H54 (cell line): ENCODE measurements around the gene MORN3.
"Not testable (repeated sequence)": the region's sequence is repeated elsewhere in the genome, so short reads cannot be mapped to it uniquely, and the experiment has no call there.

ENCODE experiments used
- DNase-seq: peaks from one replicate; pipeline ENCODE4 v3.0.0; 2011; ENCODE audit warnings: low spot score, mixed read lengths; ENCODE audit not compliant: insufficient read length
- FAIRE-seq: peaks from 3 replicates; lab custom pipeline; 2011; peaks lifted over from hg19 to GRCh38; lab: Jason Lieb, UNC
- POLR2A ChIP-seq: IDR thresholded peaks from 2 replicates; pipeline ENCODE4 v1.6.1; 2011; ENCODE audit warnings: low read depth, mild to moderate bottlenecking, low read length

MORN3 gene

GRCh38 chr12:121673013-121673511 is 3.6 kb upstream of the MORN3 start:
- no peak for TF ChIP-seq POLR2A
- no peak for DNase-seq
- no peak for FAIRE-seq

DNA sequence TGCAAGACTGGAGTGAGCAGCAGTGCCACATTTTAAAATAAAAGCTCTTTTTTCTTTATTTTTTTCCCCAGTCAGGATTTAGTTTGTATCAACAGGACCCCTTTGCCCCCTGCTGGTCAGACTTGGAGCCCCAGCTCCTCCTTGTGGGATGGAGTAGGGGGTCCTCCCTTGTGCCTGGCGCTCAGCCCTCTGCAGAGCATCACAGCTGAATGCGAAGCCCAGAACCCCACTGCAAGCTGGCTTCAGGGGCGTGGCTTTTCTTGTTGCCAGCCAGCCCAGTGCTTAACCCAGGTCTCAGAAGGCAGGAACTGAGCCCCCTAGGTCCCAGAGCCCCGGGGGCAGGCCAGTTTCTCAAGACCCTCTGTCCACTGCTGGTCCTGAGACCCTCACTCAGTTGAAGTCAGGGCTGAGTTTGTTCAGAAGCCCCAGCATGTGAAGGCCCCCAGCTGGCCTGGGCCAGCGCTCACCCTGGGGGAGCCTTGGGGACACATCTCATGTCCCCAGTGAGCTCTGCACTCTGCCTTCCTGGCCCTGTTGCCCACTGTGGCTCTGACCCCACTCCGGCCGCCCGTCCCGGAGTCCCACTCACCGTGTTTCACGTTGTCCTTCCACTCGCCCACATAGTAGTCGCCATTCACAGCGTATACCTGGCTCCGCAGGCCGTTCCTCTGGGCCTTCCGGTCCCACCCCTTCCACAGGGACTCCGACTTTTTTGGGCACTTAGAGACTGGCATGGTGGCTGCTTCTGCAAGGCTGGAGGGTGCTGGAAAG is 519 bp downstream of the MORN3 start:
- TF ChIP-seq POLR2A: no peak
- FAIRE-seq (no peak), DNase-seq (no peak)

GRCh38 chr12:121666829-121667228 is 2.6 kb downstream of the MORN3 start:
- DNase-seq, FAIRE-seq: not testable (repeated sequence)

DNA sequence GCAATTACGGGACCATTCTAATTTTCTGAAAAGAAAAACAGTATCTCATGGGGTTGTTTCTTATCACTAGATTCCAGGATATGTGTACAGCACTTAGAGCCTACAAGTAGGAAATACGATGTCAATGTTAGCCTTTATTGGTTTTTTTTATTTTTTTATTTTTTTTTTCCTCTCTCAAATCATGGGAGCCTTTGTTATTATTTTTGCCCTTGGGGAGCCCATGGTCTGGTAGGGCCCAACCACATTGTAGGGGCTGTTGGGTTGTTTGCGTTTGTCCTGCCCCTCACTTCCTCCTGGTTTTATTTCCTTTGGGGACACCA is 5.9 kb downstream of the MORN3 start:
- no peak for FAIRE-seq
- TF ChIP-seq POLR2A: no peak
- no peak for DNase-seq

GRCh38 chr12:121661353-121662105 is 7.9 kb downstream of the MORN3 start:
- not testable (repeated sequence) for FAIRE-seq, DNase-seq

DNA sequence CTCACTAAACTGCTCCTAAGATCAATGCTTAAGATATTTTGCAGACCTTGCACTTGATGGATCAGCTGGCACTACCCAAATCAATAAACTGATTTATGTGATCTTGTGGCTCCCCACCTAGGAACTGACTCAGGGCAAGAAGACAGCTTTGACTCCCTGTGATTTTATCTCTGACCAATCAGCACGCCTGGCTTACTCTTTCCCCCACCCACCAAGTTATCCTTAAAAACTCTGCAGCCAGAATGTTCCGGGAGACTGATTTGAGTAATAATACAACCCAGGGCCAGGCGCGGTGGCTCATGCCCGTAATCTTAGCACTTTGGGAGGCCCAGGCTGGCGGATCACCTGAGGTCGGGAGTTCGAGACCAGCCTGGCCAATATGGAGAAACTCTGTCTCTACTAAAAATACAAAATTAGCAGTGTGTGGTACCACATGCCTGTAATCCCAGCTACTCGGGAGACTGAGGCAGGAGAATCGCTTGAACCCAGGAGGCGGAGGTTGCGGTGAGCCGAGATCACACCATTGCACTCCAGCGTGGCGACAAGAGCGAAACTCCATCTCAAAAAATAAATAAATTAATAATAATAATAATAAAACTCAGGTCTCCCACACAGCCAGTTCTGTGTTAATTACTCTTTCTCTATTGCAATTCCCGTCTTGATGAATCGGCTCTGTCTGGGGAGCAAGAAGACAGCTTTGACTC is 12.0 kb downstream of the MORN3 start:
- FAIRE-seq: no peak
- no peak for TF ChIP-seq POLR2A
- no peak for DNase-seq

DNA sequence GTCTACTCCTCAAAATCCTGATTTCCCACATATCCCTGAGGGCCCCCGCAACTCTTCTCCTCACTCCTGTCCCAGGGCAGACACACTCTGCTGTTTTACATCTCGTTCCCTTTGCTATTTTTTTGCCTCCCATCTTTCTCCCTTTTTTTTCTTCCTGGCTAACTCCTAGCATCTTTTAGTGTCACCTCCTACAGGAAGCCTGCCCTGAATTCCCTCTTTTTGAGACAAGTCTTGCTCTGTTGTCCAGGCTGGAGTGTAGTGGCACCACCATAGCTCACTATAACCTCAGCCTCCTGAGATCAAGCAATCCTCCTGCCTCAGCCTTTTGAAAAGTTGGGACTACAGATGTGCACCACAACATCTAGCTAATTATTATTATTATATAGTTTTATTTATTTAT is 13.3 kb downstream of the MORN3 start:
- no peak for DNase-seq
- FAIRE-seq: no peak
- TF ChIP-seq POLR2A: no peak

DNA sequence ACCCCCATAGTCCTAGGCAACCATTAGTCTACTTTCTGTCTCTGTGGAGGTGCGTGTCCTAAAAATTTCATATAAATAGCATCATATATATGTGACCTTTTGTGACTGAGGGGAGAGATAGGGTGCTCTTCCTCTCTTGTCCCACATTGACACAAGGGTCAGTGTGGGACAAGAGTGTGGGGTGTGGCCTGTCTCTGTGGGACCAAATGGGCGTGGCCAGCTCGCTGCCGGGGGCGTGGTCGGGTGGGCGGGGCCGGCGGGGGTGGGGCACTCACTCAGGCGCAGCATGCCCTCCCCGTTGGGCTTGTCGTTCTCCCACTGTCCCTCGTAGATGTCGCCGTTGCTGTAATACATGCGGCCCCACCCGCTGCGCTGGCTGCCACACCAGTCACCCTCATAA is 15.5 kb downstream of the MORN3 start:
- DNase-seq: no peak
- FAIRE-seq: no peak
- no peak for TF ChIP-seq POLR2A

DNA sequence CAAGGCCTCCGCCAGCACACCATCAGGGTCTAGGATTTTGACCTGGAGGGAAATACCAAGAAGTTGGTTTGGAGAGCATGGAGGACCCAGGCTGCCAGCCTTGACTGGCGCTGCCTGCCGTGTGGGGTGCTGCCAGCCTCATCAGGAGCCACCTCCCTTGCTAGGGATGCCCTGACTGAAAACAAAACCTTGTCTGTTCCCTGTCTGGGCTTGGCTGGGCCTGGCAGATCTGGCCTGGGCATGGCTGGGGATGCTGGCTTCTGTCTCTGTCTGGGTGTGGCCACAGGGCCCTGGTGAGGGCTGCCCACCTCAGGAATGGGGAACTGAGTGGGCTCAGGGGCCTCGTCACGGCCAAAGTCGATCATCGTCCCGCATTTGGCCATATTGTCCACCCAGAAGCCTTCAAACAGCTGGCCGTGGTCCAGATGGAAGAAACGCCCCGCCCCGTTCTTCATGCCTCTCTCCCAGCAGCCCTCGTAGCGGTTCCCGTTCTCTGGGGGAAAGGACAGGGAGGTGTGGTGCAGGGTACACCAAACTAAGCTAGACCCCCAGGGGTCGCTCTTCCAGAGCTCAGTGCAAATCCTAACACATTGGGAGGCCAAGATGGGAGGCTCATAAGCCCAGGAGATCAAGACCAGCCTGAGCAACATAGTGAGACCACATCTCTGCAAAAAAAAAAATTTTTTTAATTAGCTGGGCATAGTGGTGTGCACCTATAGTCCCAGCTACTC is 16.5 kb downstream of the MORN3 start:
- FAIRE-seq: no peak
- no peak for DNase-seq

GRCh38 chr12:121651320-121651719 is 18.1 kb downstream of the MORN3 start:
- no peak for FAIRE-seq
- no peak for DNase-seq

More for the DNA sequence above, 16.5 kb downstream of the MORN3 start:
- no peak for TF ChIP-seq POLR2A

DNA sequence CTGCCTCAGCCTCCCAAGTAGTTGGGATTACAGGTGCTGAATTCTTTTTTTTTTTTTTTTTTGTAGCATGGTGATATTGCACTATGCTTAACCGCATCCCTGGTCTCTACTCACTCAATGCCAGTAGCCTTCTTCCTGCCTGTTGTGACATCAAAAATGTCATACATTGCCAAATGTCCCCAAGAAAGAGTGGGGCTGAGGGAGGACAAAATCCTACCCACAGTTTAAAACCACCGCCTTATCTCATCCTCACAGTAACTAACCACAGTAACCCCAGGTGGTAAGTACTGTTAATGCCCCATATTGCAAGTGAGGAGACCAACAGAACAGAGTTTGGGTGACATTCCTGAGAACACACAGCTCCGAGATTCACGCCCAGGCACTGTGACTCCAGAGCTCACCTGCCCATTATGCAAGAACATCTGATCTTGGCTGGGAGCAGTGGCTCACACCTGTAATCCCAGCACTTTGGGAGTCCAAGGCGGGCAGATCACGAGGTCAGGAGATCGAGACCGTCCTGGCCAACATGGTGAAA is 19.6 kb downstream of the MORN3 start:
- no peak for DNase-seq
- FAIRE-seq: no peak
- no peak for TF ChIP-seq POLR2A

More at GRCh38 chr12:121651320-121651719, 18.1 kb downstream of the MORN3 start:
- TF ChIP-seq POLR2A: no peak

- FAIRE-seq: no peak
- TF ChIP-seq POLR2A: no peak
- no peak for DNase-seq
Measured at GRCh38 chr12:121649322-121649721, 20.1 kb downstream of the MORN3 start.

GRCh38 chr12:121648458-121649028 is 20.9 kb downstream of the MORN3 start:
- no peak for TF ChIP-seq POLR2A
- DNase-seq (no peak), FAIRE-seq (no peak)

DNA sequence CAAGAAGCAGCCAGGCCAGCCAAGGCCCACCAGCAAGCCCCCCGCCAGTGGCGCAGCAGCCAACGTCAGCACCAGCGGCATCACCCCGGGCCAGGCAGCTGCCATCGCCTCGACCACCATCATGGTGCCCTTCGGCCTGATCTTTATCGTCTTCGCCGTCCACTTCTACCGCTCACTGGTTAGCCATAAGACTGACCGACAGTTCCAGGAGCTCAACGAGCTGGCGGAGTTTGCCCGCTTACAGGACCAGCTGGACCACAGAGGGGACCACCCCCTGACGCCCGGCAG is 28.2 kb downstream of the MORN3 start:
- FAIRE-seq (no peak), DNase-seq (no peak)
- TF ChIP-seq POLR2A: no peak
